G401 (cell line): ENCODE results near the gene PPIF. TPM values are rescaled to one million over a fixed set of nuclear protein-coding genes. Genes with fewer than 3 reads are reported as not detected.

Experiments
- DNase-seq: peaks from one replicate; pipeline ENCODE4 v3.0.0-alpha.2; 2015; ENCODE audit warnings: low spot score
- in situ Hi-C: cut with HindIII; loops from 2 replicates; pipeline ENCODE4 v1.10.0; 2016; ENCODE audit warnings: low sequenced_read_pairs, mixed read lengths
- total RNA-seq: library from RNA; depleted of rRNA; stranded (reverse); fragments of >200 nt; shearing (Covaris generic); gene quantifications from 2 replicates; pipeline ENCODE4 v1.2.3, GENCODE V29; 2014

The PPIF gene
- total RNA-seq, 1 experiment from 2014 or later = 58.4 TPM

DNA sequence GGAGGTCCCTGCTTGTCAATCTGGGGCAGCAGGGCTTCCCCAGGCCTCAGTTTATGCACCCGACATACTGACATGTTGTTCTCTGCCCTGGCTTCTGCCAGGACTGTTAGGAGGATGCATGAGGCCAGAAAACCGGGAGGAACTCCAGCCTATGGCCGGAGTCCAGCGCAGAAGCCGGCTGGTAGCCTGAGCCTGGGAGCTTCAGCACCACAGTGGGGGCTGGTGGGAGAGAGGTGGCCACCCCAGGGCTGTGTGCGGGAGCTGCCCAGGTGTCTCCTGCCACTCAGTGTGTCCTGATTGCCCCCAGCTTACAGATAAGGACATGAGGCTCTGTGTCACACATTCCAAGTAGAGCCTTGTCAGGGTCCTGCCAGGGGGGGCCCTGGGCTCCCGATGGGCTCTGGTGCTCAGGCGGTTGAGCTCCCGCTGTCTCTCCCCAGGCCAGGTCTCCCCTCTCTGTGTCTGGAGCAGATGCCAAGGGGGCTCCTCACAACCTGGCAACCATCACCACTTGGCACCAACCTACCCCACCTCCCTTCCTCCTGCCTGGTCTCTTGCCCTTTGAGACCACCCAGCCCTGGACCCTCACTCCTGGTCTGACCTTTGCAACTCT lies 32.3 kb downstream of the PPIF start:
- no peak for DNase-seq
- in situ Hi-C loops = no loop called here

- in situ Hi-C loops = no loop called here
- no peak for DNase-seq
These were observed 33.1 kb downstream of the PPIF start for GRCh38 chr10:79380125-79380945.

DNA sequence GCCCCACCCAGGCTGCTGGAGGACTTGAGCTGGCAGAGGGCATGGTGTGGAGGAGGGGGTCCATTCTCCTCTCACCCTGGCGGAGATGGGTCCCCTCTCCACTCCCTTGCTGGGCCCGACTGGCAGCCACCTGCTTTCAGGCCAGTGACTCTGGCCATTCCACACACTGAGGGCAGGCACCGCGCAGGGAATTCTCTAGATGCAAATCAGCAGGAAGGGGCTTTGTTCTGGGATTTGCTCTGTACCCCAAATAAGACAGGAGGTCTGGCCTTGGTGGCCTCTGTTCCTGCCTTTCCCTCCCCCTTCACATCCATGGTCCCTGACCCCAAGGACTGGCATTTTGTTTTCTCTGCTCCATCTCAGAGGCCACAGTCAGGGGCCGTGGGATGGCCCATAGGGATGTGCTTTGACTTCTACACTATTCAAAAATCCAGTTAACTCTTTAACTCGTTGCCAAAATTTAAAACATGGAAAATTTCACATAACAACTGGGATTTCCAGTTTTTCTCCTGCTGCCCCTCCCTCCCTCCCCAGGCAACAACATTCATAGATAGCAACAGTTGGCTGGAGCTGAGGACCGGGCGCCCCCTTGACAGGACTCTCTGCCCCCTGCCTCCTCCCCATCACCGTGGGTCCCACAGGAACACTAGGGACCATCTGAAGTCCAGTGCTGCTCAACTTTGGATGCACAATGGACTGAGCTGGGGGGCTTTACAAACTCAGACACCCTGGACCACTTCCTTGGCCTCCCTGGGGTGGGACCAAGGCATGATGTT lies 33.9 kb downstream of the PPIF start:
- in situ Hi-C loops = no loop called here
- no peak for DNase-seq

GRCh38 chr10:79381804-79382221 lies 34.5 kb downstream of the PPIF start:
- DNase-seq = no peak
- in situ Hi-C loops = no loop called here

DNA sequence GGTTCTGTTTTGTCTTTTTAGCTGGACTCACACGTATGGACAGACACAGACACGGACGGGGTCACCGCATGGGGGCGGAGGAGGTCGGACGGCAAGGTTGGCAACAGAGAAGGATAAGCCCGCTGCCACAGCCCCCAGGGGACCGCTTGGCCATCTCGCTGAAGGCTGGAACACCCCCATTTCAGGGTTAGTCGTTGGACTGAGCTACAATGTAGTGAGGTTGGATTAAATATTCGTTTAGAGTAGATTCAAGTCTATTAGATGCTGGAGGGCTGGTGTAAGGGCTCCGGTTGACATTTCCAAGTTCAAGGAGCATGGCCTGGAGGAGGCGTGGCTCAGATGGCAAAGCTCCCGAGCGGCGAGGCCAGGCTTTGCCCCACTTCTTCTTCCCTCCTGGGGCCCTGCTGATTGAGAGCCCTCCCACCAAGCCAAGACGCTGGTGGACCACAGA lies 35.2 kb downstream of the PPIF start:
- in situ Hi-C loops = no loop called here
- DNase-seq = no peak

DNA sequence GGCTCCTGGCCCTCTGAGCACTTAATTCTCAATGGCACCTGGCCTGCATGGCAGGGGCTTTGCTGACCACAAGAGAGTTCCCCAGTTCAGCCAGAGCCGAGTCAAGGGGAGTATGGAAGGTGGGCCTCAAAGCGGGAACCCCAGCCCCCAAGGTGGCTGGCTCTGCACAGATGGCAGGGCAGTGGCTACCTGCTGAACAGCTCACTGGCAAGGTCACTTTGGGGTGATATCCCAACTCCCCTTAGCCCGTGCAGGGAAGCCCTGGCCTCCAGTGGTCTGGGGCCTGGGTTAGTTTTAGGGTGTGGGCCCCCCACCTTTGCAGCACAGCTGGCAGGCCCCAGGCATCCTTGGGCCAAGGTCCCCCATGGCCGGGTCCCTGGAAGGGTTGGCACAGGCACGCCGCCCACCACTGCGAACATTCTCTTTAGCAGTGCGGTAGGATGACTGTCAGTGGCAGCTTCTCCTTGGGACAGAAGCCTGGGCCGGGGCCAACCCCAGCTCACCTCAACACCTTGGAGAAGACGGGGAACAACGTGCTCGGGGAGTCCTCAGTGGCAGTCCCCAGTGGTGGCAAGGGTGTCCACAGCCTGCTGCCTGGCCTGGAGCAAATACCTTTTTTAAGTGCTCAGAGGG lies 36.8 kb downstream of the PPIF start:
- in situ Hi-C loops = no loop called here
- DNase-seq = no peak

- no peak for DNase-seq
- in situ Hi-C loops = no loop called here
These were observed 37.6 kb downstream of the PPIF start for GRCh38 chr10:79384773-79385391.

DNA sequence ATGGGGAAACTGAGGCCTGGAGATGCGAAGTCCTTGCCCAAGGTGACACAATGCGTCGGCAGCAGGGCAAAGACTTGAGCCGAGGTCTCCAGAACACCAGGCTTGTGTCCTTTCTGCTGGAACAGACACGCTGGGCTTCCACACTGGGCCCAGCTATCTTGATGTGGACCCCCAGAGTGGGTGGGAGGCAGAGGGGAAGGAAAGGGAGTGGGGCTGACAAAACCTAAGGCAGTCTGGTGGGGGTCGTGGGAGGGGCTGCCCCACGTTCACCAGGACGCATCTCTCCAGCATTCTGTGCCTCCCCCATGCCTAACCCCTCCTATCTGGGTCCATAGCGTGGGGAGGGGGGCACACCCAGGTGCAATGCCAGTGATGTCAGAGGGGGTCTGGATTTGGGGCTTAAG lies 38.1 kb downstream of the PPIF start:
- in situ Hi-C loops = no loop called here
- DNase-seq = no peak

GRCh38 chr10:79385804-79386531 lies 38.7 kb downstream of the PPIF start:
- DNase-seq = no peak

DNA sequence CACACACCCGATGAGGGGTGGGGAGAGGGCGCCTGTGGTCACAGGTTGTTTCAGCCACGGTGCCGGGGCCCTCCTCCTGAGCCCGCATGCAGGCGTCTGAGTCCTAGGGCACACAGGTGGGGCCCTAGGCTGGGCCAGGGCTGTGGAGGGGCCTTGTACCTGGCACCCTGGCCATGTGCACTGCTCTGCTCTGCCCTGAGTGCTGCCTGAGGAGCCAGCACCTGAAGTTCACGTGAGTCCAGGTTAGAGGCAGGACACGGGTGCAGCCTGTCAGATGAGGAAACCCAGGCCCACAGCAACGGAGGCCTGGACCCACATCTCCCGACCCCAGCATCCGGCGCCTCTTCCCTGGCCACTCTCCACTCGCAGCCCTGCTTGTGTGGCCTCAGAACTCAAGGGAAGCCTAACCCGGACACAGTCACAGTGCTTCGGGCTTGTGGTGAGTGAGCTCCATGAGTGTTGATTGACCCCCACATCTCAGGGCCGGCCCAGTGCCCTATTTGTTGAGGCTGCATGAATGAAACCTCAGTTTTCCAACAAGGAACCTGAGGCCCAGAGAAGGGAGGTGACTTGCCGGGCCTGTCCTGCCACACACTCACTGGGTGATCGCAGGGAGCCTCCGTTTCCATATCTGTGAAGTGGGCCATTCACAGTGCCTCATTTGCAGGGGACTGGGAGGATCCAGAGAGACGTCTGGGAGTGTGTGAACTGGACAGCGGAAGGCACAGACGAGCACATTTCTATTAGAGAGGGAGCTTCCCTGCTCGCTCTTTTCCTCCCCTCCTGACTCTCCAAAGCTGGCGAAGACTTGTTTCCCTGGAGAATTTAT lies 39.6 kb downstream of the PPIF start:
- in situ Hi-C loops = no loop called here
- DNase-seq = no peak

More at GRCh38 chr10:79385804-79386531, 38.7 kb downstream of the PPIF start:
- in situ Hi-C loops = no loop called here

- DNase-seq = no peak
- in situ Hi-C loops = no loop called here
These were observed 40.3 kb downstream of the PPIF start for GRCh38 chr10:79387466-79387973.

- DNase-seq = no peak
- in situ Hi-C loops = no loop called here
These were observed 40.9 kb downstream of the PPIF start for GRCh38 chr10:79387974-79388850.

- in situ Hi-C loops = no loop called here
These were observed 42.8 kb downstream of the PPIF start for GRCh38 chr10:79390057-79390456.

DNA sequence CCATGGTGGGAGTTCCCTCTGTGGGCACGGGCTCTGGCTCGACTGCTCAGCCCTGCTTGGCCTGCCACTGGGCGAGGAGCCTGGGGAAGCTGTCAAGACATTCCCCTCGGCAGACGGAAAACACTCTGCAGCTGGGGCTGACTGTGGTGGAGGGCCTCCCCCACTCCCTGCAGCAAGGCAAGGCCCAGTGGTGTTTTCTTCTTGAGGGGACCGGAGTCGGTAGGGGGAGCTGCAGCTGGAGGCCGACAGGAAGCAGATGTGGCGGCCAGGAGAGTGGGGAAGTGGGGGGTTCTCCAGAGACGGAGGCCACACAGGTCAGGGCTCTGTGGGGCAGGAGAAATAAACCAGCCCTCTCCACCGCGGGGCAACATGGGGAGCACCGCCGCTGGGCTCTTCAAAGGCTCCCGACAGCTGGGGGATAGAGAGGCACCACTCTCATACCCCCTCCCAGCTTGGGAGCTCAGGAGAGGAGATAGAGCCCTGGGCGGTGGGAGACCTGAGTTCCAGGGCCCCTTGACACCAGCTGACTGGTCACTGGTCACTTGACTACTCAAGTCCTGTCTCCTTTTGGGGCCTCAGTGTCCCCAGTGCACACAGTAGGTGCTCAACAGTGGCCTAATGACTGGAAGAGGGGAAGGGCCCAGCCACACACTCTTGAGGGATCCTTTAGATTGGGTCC lies 43.4 kb downstream of the PPIF start:
- in situ Hi-C loops = no loop called here
- DNase-seq = no peak

More at GRCh38 chr10:79390057-79390456, 42.8 kb downstream of the PPIF start:
- DNase-seq = no peak

DNA sequence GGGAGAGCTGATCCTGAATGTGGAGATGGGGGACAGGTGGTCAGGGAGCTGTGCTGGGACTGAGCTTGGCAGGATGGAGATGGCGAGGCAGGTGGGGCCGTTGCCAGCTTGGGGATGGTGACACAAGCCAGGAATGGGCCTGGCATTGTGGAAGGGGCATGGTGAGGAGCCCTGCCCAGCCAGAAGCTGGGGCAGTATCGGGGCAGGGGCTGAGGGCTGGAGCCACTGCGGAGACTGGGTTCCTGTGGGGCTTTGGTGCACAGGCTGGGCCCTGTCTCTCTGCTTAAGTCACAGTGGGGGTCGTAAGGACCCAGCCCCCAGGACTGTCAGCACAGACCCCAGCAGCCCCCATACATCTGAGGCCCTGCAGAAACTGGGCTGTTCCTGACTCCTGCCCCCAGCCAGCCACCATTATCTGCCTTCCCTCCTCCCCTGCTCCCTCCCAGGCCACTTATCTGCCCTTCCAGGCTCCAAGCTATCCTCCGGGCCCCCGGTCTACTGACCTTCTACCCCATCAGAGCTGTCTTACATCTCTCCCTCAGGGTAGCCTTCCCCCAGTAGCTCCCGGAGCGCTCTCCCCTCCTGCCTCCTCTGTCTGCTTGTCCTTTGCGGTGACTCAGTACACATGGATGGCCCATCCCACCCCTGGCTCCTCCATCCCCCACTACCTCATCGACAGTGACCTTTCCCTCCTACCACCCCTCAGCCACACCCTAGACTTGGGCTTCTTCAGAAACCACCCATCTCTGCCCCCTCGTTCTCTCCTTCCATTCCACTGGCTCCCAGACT lies 44.2 kb downstream of the PPIF start:
- in situ Hi-C loops = no loop called here
- DNase-seq = no peak
